ENCODE measurements around the gene IFIH1. TPM values are rescaled to one million over a fixed set of nuclear protein-coding genes. Genes with fewer than 3 reads are reported as not detected.

Gene IFIH1
- total RNA-seq, 1 donor from 2014 or later = 12.3 TPM

- H3K9me3 ChIP-seq = no peaks in the 10 kb centered on the region
- no peak for DNase-seq (ENCODE audit: extremely low spot score in 2 of 2)
- H3K4me3 ChIP-seq = no peak overlapping the region
- TF ChIP-seq CTCF (IDR thresholded peaks at IDR 0.05) (no peak), POLR2AphosphoS5 (IDR thresholded peaks at IDR 0.05; ENCODE audit: insufficient read depth in 1 of 2, low read depth in 1 of 2) (no peak), POLR2A (IDR thresholded peaks at IDR 0.05) (no peak)
- intact Hi-C loops (cut with DNase I) = no loop called here
- H3K36me3 ChIP-seq = peaks cover 0 to 24% of the 10 kb centered on the region in 2 donors
- H3K27ac ChIP-seq = no peak overlapping the region
- H3K4me1 ChIP-seq = no peaks in the 10 kb centered on the region
- H3K27me3 ChIP-seq = no peaks in the 10 kb centered on the region
Measured at GRCh38 chr2:162277381-162277780, 41.1 kb downstream of the IFIH1 start.

- no peaks in the 10 kb centered on the region for H3K9me3 ChIP-seq
- no peak for DNase-seq (ENCODE audit: extremely low spot score in 2 of 2)
- intact Hi-C loops (cut with DNase I) = no loop called here
- TF ChIP-seq POLR2A (IDR thresholded peaks at IDR 0.05) = no peak
- no peak for TF ChIP-seq POLR2AphosphoS5 (IDR thresholded peaks at IDR 0.05; ENCODE audit: insufficient read depth in 1 of 2, low read depth in 1 of 2)
- H3K27ac ChIP-seq = no peak overlapping the region
- no peak overlapping the region for H3K4me3 ChIP-seq
- H3K27me3 ChIP-seq = no peaks in the 10 kb centered on the region
- peaks cover 0 to 37% of the 10 kb centered on the region in 2 donors for H3K36me3 ChIP-seq
- no peaks in the 10 kb centered on the region for H3K4me1 ChIP-seq
Measured at GRCh38 chr2:162267996-162268395, 50.5 kb downstream of the IFIH1 start.

- intact Hi-C loops (cut with DNase I) = no loop called here
- peaks cover 0 to 34% of the 10 kb centered on the region in 2 donors for H3K36me3 ChIP-seq
Measured at GRCh38 chr2:162267496-162267895, 51.0 kb downstream of the IFIH1 start.

GRCh38 chr2:162266460-162266760, 52.1 kb downstream of the IFIH1 start:
- Histone ChIP-seq H3K36me3 (peaks cover 0 to 23% of the 10 kb centered on the region in 2 donors), H3K4me3 (no peak overlapping the region), H3K4me1 (no peaks in the 10 kb centered on the region), H3K27me3 (no peaks in the 10 kb centered on the region), H3K27ac (no peak overlapping the region), H3K9me3 (no peaks in the 10 kb centered on the region)
- DNase-seq (ENCODE audit: extremely low spot score in 2 of 2) = no peak
- TF ChIP-seq POLR2AphosphoS5 (IDR thresholded peaks at IDR 0.05; ENCODE audit: insufficient read depth in 1 of 2, low read depth in 1 of 2) = no peak
- TF ChIP-seq CTCF (IDR thresholded peaks at IDR 0.05) = no peak
- TF ChIP-seq POLR2A (IDR thresholded peaks at IDR 0.05) = no peak
- intact Hi-C loops (cut with DNase I) = no loop called here

More at GRCh38 chr2:162267496-162267895, 51.0 kb downstream of the IFIH1 start:
- H3K27ac ChIP-seq = no peak overlapping the region
- H3K27me3 ChIP-seq = no peaks in the 10 kb centered on the region
- H3K4me1 ChIP-seq = no peaks in the 10 kb centered on the region
- no peak overlapping the region for H3K4me3 ChIP-seq
- no peak for TF ChIP-seq CTCF (IDR thresholded peaks at IDR 0.05)
- no peak for TF ChIP-seq POLR2A (IDR thresholded peaks at IDR 0.05)
- TF ChIP-seq POLR2AphosphoS5 (IDR thresholded peaks at IDR 0.05; ENCODE audit: insufficient read depth in 1 of 2, low read depth in 1 of 2) = no peak
- H3K9me3 ChIP-seq = no peaks in the 10 kb centered on the region
- DNase-seq (ENCODE audit: extremely low spot score in 2 of 2) = no peak

- TF ChIP-seq POLR2A (IDR thresholded peaks at IDR 0.05) (no peak), POLR2AphosphoS5 (IDR thresholded peaks at IDR 0.05; ENCODE audit: insufficient read depth in 1 of 2, low read depth in 1 of 2) (no peak), CTCF (IDR thresholded peaks at IDR 0.05) (no peak)
Measured at GRCh38 chr2:162265666-162266459, 52.6 kb downstream of the IFIH1 start.

More at GRCh38 chr2:162265666-162266459, 52.6 kb downstream of the IFIH1 start:
- DNase-seq (ENCODE audit: extremely low spot score in 2 of 2) = no peak
- intact Hi-C loops (cut with DNase I) = no loop called here
- H3K36me3 ChIP-seq = peaks cover 0 to 22% of the 10 kb centered on the region in 2 donors
- no peaks in the 10 kb centered on the region for H3K27me3 ChIP-seq
- no peaks in the 10 kb centered on the region for H3K9me3 ChIP-seq
- peaks cover 5% of the 10 kb centered on the region for H3K4me1 ChIP-seq
- no peak overlapping the region for H3K27ac ChIP-seq
- no peak overlapping the region for H3K4me3 ChIP-seq

Measured in vagina (tissue), 2 donors.